Skeletal muscle satellite cell (primary cell): Measurements from ENCODE around the gene TIE1.
A peak's percentile ranks its signal among the peaks of the same experiment; 100 is the strongest.
"Not testable (repeated sequence)": the region's sequence is repeated elsewhere in the genome, so short reads cannot be mapped to it uniquely, and the experiment has no call there.

ENCODE experiments used
- H3K27me3 ChIP-seq: 2 replicates; pipeline ENCODE4 v1.7.0; 2013; ENCODE audit warnings: low read length; ENCODE audit not compliant: control insufficient read depth, insufficient read depth
- H3K36me3 ChIP-seq: 2 replicates; pipeline ENCODE4 v1.7.0; 2013; ENCODE audit warnings: mild to moderate bottlenecking, control low read depth, low read length; ENCODE audit not compliant: insufficient read depth
- H3K4me1 ChIP-seq: 2 replicates; pipeline ENCODE4 v1.7.0; 2013; ENCODE audit warnings: low read length; ENCODE audit not compliant: control insufficient read depth, insufficient read depth
- H3K4me2 ChIP-seq: 2 replicates; pipeline ENCODE4 v1.7.0; 2013; ENCODE audit warnings: mild to moderate bottlenecking, low read length
- H3K4me3 ChIP-seq: 2 replicates; pipeline ENCODE4 v1.7.0; 2013; ENCODE audit warnings: low read length
- H3K9ac ChIP-seq: 2 replicates; pipeline ENCODE4 v1.7.0; 2013; ENCODE audit warnings: mild to moderate bottlenecking, low read depth, low read length, moderate library complexity
- H3K9me3 ChIP-seq: replicated peaks from 2 replicates; pipeline ENCODE4 v1.7.0; 2013; ENCODE audit warnings: mild to moderate bottlenecking, control low read depth, low read length

Gene TIE1

DNA sequence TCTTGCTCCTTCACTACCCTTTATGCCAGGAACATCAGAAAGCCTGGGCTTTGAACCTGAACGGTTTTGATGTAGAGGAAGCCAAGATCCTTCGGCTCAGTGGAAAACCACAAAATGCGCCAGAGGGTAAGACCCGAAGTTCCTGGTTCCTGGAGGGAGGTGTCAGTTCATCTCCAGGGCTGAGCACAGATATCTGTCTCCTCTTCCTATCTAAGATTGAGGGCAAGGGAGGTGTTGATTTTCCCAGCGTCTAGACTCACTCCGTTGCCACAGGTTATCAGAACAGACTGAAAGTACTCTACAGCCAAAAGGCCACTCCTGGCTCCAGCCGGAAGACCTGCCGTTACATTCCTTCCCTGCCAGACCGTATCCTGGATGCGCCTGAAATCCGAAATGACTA is 58.9 kb downstream of the TIE1 start:
- Histone ChIP-seq H3K9me3 (no peaks in the 10 kb centered on the region), H3K27me3 (no peaks in the 10 kb centered on the region), H3K9ac (peak overlapping the region; percentile 80), H3K36me3 (peaks cover 46% of the 10 kb centered on the region), H3K4me3 (peak overlapping the region; percentile 79), H3K4me1 (peaks cover 33% of the 10 kb centered on the region), H3K4me2 (peak overlapping the region; percentile 91)

DNA sequence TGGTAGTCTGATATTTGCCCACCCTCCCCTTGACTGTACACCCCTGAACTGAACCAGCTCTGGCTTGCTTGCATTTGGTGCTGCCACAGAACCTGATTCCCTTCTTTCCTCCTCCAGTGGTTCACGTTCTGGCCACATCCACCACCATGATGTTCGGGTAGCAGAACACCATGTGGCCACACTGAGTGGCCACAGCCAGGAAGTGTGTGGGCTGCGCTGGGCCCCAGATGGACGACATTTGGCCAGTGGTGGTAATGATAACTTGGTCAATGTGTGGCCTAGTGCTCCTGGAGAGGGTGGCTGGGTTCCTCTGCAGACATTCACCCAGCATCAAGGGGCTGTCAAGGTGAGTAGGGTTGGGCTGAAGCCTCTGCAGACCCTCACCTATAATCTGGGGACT is 59.8 kb downstream of the TIE1 start:
- Histone ChIP-seq H3K9ac (peak overlapping the region; percentile 80), H3K4me1 (peaks cover 31% of the 10 kb centered on the region), H3K36me3 (peaks cover 52% of the 10 kb centered on the region), H3K27me3 (no peaks in the 10 kb centered on the region), H3K4me3 (peak overlapping the region; percentile 79), H3K4me2 (peak overlapping the region; percentile 91), H3K9me3 (no peaks in the 10 kb centered on the region)

DNA sequence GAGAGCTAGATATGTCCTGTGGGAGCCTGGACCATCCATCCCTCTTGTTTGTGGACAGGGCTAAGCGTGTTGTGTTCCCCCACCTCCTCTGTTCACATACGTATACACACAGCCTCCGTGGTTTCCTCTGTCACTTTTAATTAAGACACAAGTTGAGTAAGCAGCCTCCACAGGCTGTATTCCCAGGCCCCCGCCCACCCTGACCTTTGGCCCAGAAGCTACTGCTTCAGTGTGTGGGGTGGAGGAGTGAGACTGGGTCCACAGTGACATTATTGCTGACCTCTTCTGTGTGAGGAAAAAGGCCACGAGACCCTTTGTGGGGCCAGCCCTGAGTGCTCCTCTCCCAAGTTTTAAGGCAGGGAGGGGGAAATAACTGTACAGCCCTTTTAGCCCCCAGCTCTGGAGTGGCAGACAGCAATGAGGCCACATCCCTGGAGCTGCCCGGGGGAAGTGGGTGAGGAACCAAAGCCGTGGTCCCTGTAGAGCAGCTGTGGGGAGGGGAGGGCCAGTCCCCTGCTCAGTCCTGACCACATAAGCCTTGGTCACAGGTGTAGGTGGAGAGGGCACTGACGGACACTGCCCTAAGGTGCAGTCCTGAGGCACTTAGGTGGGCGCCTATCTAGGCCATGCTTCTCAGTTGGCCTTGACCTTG is 62.6 kb downstream of the TIE1 start:
- H3K9me3 ChIP-seq: no peaks in the 10 kb centered on the region
- peaks cover 52% of the 10 kb centered on the region for H3K36me3 ChIP-seq
- H3K4me1 ChIP-seq: peaks cover 41% of the 10 kb centered on the region
- no peak overlapping the region for H3K9ac ChIP-seq
- no peak overlapping the region for H3K4me3 ChIP-seq
- no peaks in the 10 kb centered on the region for H3K27me3 ChIP-seq
- no peak overlapping the region for H3K4me2 ChIP-seq

DNA sequence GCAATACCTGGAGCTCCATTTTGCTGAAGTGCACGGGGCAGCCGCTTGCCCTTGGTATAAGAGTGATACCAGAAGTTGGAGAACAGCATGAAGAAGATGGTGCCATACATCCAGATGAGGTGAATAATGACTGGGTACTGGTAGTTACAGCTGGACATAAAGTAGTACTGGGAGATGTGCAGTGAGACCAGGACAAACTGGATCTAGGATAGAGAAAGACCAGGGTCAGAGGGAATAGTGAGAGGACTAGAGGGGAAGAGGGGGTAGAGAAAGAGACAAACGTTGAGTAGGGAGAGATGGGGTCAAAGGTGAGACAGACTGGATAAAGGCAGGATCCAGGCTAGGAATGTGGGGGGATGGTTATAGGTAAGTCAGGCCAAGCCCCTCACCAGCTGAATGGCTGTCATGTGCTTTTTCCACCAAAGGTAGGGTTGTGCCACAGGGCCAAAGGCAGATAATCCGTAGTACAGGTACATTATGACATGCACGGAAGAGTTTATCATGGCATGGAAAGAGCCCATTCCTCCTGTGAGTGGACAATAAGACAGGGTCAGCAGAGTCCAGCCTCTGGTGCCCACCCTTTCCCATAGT is 63.2 kb downstream of the TIE1 start:
- H3K9me3 ChIP-seq: no peaks in the 10 kb centered on the region
- H3K4me1 ChIP-seq: peaks cover 47% of the 10 kb centered on the region
- no peak overlapping the region for H3K4me2 ChIP-seq
- H3K27me3 ChIP-seq: no peaks in the 10 kb centered on the region
- peaks cover 52% of the 10 kb centered on the region for H3K36me3 ChIP-seq
- H3K9ac ChIP-seq: no peak overlapping the region
- no peak overlapping the region for H3K4me3 ChIP-seq

GRCh38 chr1:43365678-43366077 is 64.9 kb downstream of the TIE1 start:
- H3K4me1 ChIP-seq: peaks cover 32% of the 10 kb centered on the region
- no peaks in the 10 kb centered on the region for H3K27me3 ChIP-seq
- H3K4me3 ChIP-seq: peak overlapping the region; percentile 88
- H3K36me3 ChIP-seq: peaks cover 45% of the 10 kb centered on the region
- H3K9me3 ChIP-seq: no peaks in the 10 kb centered on the region
- H3K4me2 ChIP-seq: peak overlapping the region; percentile 84
- peak overlapping the region; percentile 11 for H3K9ac ChIP-seq

GRCh38 chr1:43366179-43366578 is 65.4 kb downstream of the TIE1 start:
- peaks cover 27% of the 10 kb centered on the region for H3K4me1 ChIP-seq
- H3K27me3 ChIP-seq: no peaks in the 10 kb centered on the region
- H3K36me3 ChIP-seq: peaks cover 40% of the 10 kb centered on the region
- H3K4me2 ChIP-seq: peak overlapping the region; percentile 84
- H3K9me3 ChIP-seq: no peaks in the 10 kb centered on the region
- peak overlapping the region; percentile 94 for H3K9ac ChIP-seq
- H3K4me3 ChIP-seq: peak overlapping the region; percentile 88

- Histone ChIP-seq H3K36me3 (peaks cover 36% of the 10 kb centered on the region), H3K4me1 (peaks cover 24% of the 10 kb centered on the region), H3K4me2 (peak overlapping the region; percentile 84), H3K27me3 (no peaks in the 10 kb centered on the region), H3K4me3 (peak overlapping the region; percentile 88), H3K9ac (peak overlapping the region; percentile 94), H3K9me3 (no peaks in the 10 kb centered on the region)
Observed at GRCh38 chr1:43366601-43367025, 65.8 kb downstream of the TIE1 start.

GRCh38 chr1:43367026-43367903 is 66.5 kb downstream of the TIE1 start:
- Histone ChIP-seq H3K4me1 (peaks cover 28% of the 10 kb centered on the region), H3K36me3 (peaks cover 29% of the 10 kb centered on the region)

GRCh38 chr1:43367904-43368645 is 67.3 kb downstream of the TIE1 start, which contains the start of gene ELOVL1:
ELOVL1 (minus strand) TSS chr1:43368011; CDS start chr1:43365609, 2,402 bp downstream.
- H3K36me3 ChIP-seq: peaks cover 22% of the 10 kb centered on the region
- H3K9me3 ChIP-seq: no peaks in the 10 kb centered on the region
- H3K27me3 ChIP-seq: no peaks in the 10 kb centered on the region
- H3K4me3 ChIP-seq: peak within 1 kb of the TSS; percentile 88
- peak within 1 kb of the TSS; percentile 94 for H3K9ac ChIP-seq
- peak within 1 kb of the TSS; percentile 84 for H3K4me2 ChIP-seq
- H3K4me1 ChIP-seq: peaks cover 36% of the 10 kb centered on the region

More at GRCh38 chr1:43367026-43367903, 66.5 kb downstream of the TIE1 start:
- Histone ChIP-seq H3K9ac (peak overlapping the region; percentile 94), H3K4me2 (peak overlapping the region; percentile 84), H3K27me3 (no peaks in the 10 kb centered on the region), H3K9me3 (no peaks in the 10 kb centered on the region), H3K4me3 (peak overlapping the region; percentile 88)

DNA sequence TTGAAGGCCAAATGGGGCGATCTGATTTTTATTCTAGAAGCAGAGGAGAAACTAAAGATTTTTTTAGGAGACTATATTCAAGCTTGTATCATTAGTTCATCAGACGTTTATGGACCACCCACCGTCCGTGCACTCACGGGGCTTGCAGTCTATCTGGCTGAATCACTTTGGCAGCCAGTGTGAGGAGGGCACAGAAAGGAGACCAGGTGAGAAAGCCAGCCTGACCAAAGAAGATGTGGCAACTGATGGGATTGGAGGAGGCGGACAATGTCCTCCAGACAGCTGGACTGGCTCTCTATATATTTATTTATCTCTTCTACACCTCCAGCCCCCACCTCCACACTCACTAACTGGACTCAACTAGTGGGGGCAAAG is 67.9 kb downstream of the TIE1 start:
- Histone ChIP-seq H3K4me3 (peak overlapping the region; percentile 88), H3K4me1 (peaks cover 42% of the 10 kb centered on the region), H3K9me3 (no peaks in the 10 kb centered on the region), H3K4me2 (peak overlapping the region; percentile 84), H3K36me3 (peaks cover 17% of the 10 kb centered on the region), H3K9ac (peak overlapping the region; percentile 94), H3K27me3 (no peaks in the 10 kb centered on the region)

DNA sequence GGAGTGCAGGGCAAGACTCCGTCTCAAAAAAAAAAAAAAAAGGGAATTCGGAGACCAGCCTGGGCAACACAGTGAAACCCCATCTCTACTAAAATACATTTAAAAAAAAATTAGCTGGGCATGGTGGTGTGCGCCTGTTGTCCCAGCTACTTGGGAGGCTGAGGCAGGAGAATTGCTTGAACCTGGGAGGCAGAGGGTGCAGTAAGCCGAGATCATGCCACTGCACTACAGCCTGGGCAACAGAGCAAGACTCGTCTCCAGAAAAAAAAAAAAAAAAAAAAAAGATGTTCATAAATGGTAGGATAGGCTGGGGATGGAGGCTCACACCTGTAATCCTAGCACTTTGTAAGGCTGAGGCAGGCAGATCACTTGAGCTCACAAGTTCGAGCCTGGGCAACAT is 69.0 kb downstream of the TIE1 start:
- H3K4me2 ChIP-seq, H3K9ac ChIP-seq, H3K4me3 ChIP-seq, H3K9me3 ChIP-seq, H3K27me3 ChIP-seq, H3K36me3 ChIP-seq: not testable (repeated sequence)
- peaks cover 49% of the 10 kb centered on the region for H3K4me1 ChIP-seq
